Dedifferentiated amniotic fluid mesenchymal stem cell (primary cell): ENCODE measurements around the gene CA10.

ENCODE experiments used
- DNase-seq: peaks from one replicate; pipeline ENCODE4 v3.0.0-alpha.2; 2016; ENCODE audit errors: extremely low spot score

The CA10 gene

DNA sequence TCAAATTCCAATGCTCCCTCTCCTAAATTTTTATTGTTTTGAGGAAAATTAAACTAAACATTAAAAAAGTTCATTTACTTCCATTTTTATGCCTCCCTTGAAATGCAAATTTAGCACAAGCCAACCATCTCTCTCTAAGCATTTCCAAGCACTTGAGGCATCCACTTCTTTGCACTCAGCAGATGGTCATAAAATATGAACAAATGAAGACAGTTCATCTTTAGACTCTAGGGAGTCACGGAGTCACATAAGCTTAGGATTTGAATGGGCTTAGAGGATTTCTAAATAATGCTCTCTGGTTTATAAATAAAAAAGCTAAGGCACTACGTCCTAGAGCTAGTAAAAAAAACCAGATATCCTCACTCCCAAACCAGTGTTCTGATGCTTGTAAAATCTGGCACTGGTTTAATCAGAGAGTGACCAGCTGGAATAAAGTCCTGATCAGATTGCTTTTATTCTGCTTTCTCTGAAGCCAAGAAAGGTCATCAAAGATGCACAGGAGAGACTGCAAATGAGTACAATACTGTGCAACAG, 204.2 kb downstream of the CA10 start:
- DNase-seq: no peak

DNA sequence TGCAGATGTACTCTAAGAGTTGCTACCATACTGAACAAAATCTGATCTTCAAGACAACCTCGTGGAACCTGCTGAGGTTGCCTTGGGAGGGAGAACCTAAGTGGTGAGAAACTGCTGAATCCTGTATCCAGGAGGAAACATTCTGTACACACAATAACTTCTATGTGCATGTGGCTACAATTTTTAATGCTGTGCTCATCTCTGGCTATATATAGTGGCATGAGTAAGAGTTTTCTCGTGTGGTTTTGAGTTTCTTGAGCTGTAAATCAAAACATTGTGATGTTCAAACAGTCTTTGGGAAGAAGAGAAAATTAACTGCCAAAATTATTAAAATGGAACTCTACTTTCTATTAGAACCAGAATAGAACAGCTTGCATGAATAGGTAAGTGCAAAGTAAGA, 206.8 kb downstream of the CA10 start:
- no peak for DNase-seq

DNA sequence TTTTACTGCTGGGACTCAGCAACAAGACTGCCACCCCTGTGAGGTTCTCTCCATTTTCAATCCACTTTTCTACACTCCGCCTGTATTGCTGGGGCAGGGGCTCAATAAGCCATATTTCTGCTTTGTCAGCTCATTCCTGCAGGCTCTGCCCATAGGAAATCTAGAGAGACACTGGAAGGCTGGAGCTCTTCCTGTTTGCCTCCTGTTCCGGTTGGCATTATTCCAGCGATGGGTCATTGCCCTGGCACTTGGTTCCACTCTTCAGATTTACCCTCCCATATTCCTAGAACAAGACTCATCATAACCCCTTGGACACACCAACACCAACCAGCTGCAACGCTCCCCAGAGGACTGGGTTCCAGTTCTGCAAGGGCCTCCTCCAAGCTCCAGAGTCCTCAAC, 210.4 kb downstream of the CA10 start:
- no peak for DNase-seq

DNA sequence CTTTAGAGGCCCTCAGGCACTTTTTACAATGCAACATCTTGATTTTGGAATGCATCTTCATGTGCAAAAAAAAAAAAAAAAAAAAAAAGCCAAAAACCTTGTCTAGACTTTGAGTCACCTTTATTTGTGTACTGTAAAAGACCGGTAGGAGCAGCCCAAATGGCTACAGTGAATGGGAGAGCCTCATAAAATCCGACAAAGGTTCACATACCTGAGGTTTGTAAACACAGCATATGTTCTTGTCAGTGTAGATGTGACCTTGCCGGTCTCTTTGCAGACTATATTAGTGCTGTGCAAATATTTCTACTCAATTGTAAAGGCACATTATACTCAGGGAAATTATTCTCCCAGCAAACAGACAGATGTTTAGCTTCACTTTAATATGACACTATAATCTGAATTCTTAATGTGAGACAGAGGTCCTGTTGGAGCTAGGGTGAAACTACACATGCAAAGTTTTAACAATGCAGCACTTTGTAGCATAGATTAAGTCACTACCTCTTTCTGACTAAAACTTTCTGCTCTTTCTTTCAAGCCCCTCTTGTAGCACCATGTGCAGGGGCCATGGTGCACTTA, 211.3 kb downstream of the CA10 start:
- no peak for DNase-seq

DNA sequence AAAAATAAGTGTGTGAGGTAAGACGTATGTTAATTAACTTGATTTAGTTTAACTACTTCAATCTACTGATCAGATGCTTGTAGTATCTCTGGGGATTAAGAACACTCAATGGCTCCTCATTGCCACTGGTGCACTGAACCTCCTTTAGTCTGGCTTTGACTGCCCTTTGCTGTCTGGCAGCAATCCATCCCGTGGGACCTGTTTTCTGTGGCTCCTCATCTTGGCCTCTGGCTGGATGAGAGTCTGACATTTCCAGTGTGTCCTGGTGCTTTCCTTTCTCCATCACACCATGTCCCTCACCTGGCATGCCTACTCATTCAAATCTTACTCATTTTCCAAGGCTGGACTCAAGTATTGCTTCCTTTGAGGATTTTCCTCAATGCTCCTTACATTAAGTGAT, 212.2 kb downstream of the CA10 start:
- no peak for DNase-seq

DNA sequence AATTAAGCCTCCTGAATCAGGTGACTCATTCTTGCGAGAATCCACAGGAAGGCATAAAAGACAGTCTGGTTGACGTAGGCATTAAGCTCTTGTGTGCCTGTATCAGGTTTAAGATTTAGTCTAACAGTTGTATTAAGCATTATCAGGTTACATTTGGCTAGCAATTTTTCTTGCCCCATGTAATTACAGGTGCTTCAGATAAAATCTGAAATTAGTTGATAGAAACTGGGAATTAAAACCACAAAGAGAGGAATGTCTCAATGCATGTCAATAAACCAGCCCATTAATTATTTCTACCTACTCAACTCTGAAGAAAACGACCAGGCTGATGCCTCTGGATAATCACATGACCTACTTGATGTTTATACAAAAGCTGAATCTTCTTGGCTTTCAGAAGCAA, 217.2 kb downstream of the CA10 start:
- no peak for DNase-seq

DNA sequence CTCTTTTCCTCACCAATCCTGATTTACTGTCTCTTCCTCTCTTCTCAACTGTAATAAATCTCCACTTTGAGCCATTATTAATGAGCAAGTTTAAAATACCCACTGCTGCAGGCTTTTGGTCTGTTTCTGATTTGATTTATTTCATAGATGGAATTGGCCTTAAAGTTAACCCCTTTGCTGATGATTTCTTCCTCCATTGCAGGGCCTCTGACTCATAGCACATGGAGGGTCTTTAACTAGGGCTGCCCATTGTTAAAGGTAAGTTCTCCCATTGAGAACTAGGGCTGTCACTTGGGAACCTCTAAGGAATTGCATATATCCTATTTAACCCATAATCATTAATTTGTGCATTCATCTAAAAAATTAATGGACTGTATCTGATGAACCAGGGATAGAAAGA, 221.2 kb downstream of the CA10 start:
- no peak for DNase-seq

DNA sequence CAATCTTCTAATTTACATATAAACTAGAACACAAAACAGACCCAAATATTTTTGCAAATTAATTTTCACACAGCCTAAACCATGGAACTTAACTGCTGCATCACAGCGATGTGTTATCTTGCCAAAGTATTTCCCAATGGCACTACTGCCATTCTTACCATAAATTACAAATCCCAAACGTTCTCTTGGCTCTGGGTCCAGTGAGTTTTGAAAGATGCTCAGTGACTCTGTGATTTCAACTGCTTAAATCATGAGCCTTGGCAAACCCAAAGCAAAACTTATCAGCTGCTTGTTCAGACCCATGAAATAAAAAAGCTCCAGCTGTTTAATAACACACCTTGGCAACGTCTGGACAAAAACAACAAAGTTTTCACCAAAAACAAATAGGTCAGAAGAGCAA, 223.0 kb downstream of the CA10 start:
- DNase-seq: no peak

DNA sequence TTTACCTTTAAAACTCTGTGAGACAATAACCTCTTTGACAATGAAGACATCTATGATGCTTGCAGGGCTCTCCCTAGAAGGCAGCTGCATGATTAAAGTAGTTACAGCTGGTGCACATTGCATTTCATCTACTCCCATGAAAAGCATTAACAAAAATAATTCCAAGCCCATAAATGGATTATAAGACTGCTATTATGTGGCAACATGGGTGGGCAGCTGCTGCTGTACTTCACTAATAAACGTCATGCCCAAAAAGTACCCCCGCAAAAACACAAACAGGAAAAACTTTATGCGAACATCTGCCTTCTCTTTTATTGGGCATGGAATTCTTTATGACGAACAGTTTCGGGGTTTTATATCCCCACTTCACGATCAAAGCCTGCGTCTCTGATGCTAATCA, 224.9 kb downstream of the CA10 start:
- DNase-seq: no peak

DNA sequence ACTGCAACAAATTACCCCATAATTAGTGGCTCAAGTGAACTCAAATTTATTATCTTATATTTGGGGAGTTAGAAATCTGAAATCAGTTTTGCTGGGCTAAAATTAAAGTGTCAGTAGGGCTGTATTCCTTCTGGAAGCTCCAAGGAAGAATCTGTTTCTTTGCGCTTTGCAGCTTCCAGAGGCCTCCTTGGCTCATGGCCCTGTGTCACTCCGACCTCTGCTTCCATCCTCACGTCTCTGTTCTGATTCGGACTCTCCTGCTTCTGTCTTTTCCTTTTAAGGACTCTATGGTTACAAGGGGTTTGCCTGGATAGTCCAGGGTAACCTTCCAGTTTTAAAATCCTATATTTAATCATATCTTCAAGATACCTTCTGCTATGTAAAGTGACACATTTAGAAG, 232.1 kb downstream of the CA10 start:
- no peak for DNase-seq

DNA sequence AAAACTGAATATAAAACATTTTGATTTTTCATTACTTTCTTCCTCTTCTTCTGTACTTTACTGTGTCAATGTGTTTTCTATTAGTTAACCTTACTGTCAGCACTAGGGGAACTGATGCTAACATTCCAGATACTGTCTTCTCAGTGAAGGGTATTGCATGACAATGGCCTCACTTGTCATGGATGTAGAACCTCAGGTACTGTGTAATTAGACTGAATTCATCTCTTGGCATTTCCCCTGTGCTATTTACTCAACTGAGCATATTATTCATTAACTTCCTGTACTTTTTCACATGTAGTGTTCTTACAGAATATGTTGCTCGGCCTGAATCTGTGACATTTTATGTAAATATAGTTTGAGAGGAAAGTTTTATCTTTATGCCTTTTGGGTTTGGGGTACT, 237.0 kb downstream of the CA10 start:
- no peak for DNase-seq

DNA sequence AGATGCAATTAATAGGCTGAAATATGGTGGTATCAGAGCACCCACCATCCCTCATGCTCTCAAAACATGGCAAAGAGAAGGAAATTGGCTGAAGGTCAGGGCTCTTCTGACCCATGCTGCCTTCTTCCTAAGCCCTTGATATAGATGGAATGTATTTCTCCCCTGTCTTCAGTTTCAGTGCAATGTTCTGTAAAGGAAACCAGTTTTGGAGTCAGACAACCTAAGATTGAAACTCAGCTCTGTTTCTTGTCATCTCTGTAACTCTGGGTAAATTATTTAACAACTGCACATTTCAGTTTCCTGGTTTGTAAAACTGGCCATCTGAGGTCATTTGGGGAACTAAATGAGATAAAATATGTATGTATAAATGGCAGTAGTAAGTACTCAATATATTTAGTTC, 243.9 kb downstream of the CA10 start:
- no peak for DNase-seq

DNA sequence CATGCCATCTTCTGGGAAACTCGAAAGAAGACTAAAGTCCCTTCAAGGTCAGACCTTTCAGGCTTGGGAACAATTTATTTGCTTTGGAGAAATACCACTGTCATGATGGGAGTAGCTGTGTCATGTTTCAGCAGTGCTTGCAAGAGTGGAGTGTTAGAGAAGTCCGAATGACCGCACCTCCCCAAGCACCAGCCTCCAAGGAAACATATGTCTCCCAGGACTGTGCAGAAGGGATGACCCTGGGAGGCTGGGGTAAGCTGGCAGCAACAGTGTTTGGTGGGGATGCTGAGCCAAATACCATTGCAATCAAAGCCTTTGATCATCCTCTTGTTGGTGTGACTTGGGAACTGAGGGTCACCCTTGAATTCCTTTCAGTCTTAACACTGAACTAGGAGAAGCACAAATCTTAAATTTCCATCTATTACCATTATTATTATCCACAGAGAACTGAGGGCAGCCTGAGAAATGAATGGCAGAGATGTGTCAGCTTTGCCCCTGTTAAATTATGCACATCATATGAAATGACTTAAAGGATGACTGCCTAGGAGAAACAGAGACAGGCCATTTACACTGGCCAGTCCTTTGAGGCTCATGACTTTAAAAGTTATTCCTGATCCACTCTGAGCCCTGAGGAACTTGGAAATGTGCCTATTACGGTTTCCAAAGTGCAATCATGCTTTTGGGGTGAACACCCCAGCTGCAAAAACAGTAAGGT, 244.9 kb downstream of the CA10 start:
- DNase-seq: no peak

DNA sequence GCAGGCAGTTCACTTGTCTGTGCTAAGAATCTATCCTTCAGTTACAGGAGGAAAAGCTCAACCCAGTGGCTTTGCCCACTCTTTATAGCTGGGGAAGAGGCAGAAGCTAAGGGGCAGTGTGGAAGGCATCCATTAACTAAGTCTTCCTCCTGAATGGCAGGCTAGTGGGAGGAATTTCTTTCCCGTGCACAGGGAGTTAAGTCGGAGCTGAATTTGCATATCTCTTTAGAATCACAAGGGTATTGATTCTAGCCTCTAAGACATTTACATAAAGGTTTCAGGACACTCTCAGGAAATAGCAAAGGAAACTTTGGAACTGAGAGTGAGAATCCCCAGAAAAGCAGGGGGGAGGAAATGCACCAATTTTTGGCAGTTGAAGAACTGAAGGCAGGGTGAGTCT, 245.6 kb downstream of the CA10 start:
- DNase-seq: no peak

DNA sequence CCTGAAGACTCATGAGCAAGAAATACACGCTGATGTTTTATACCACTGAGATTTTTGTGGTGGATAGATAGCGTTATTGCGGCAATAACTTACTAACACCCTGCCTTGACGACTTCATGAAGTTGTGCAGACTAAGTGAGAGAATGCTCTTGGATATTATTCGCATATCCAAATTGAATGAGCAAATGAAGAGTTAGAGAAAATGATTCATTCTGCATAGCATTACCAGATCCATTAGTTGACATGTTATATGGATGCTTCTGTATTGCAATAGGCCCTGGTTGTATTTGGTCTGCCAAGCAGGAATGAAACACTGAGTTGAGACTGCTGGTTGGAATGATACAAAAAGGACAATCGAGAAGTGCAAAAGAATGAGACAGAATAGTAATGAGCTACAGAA, 247.3 kb downstream of the CA10 start:
- DNase-seq: no peak

DNA sequence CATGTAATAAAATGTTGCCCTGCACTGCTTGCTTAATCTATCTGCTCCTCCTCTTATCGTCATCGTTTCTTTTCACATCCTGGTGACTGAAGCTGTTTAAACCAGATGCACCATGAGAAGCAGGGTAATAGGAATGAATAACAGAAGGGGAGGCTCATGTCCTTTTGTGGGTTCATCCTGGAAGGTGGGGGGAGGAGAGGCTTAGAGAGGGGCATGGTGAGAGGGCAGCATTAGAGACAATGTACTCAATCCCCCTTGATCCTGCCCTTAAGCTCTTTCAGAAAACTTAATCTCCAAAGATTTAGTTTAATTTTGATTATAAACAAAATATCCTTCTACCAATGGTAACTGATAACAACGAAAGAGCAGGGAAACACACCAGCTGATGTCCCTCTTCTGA, 248.5 kb downstream of the CA10 start:
- no peak for DNase-seq

DNA sequence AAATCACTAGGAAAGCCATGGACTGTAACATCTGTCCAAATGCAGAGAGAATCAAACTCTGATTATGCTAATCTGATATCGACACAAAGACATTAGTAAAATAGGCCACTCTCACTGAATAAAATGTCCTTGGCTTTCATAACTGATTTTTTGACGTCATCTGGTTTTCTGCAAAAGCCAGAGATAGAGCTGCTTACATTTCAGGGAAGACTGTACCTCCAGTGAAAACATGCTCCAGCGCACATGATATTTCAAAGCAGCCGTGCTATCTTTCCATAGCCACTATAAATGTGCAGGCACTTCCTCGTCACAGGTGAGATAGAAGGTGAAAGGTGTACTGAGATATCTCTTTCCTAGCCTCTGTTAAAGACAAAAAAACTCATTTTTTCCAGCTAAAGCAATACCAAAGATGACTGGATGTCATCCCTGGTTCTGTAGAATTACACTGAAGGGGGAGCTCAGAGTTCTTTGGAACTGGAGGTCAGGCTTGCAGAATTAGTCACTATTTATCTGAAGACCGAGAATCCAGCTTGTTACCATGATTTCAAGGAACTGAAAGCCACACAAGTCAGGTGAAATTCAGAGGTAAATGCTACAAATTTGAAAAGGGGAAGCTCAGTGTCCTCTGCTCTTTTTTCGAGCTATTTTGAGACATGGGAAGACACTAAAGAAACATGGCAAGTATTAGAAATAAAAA, 249.5 kb downstream of the CA10 start:
- no peak for DNase-seq

DNA sequence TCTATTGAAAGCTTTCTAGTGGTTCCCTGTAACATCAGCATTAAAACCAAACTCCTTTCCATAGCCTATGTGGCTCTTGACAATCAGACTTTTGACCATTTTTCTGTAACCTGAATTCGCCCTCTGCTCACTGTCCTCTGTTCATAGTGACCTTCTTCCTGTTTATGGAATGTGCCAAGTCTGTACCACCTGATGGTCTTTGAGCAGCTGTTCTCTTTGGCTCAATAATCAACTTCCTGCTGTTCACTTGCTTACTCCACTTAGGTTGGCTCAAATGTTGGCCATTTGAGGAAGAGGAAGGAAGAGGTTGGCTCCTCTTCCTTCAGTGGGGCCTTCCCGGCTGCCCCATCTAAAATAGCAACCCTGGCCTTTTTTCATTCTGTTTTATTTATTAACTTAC, 251.5 kb downstream of the CA10 start:
- no peak for DNase-seq

DNA sequence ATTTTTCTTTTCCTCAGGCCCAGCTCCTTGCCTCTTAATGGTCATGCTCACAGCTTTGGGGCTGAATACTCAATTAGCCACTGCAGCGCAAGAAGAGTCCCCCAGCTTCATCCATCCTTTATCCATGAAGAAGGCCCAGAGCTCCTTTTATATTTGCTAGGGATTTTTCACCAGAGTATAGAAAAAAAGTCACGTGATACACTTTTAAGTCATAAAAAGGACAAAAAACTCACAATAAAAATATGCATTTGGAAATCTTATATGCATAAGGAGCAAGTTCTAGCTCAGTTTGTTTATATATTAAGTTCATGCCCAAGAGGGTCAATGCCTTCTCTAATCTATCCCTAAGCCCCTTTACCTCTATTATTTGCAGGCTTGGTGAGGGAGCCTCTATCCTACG, 254.1 kb downstream of the CA10 start:
- DNase-seq: no peak

DNA sequence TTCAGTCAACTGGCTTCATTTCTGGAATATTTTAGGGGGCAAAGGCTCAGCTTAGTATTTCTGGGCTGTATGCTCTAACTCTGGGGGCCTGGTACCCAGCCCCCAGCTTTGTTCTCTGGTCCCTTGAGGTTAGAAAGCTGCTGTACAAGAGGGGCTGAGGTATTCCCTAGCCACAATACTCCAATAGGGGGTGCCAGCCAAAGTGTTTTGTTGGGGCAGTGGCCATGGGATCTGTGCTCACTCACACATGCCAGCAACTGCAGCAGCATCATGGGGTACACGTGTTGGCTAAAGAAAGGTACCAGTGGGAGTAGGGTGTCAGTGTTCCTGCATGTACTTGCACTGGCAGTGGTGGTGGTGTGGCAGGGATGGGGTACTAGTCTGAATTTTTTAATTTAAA, 257.3 kb downstream of the CA10 start:
- DNase-seq: no peak

DNA sequence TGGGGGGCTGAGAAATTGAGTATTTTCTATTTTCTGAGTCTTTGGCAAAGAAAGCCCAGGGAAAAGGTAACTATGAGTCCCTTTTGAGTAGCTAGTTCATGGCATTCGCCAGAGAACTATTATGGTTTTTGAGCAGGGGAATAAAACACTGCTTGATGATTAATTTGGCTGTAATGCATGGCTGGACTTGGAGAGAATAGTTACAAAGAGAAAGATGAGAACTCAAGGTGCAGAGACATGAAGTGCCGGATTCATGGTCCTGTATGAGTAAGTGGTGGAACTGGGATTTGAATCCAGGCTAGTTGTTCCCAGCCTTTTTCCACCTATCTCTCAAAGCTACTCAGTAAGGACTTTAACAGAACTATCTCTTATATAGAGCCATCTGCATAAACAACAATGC, 266.6 kb downstream of the CA10 start:
- no peak for DNase-seq

DNA sequence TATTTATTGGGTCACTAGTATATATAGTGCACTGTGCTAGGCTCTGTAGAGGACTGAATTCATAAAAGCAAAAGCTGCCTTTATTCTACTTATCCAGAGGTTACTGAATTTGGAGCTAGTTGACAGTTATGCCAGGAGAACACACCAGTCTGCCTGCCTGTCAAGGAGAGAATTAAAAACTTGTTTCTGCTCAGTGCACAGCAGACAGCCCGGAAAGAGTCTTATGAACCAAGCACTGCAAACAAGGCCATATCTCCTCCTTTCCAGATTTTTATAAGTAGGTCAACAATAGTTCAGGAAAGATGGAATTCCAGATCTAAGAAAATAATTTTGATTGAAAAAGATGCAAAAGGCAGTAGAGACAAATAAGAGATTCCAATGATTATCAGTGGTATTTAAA, 267.8 kb downstream of the CA10 start:
- DNase-seq: no peak

DNA sequence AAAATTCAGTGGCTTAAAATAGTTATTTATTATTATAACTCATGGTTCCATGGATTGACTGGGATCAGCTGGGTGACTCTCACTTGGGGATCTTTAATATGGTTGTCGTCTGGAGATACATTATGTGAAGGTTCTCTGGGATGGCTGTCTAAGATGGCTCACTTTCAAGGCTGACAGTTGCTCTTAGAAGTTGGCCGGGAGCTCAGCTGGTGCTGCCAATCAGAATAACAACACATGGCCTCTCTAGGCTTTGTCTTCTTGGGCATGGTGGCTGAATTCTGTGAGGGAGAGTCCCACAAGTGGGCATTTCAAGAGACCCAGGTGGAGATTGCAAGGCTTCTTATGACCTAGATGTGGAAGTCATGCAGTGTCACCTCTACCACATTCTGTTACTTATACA, 269.7 kb downstream of the CA10 start:
- DNase-seq: no peak
